Right ventricle myocardium superior (tissue), 1 donor: ENCODE data around the gene NUDT11. TPM values are rescaled to one million over a fixed set of nuclear protein-coding genes. Genes with fewer than 3 reads are reported as not detected.

Experiments used
- total RNA-seq: library from RNA; stranded (reverse); fragmentation: NEBNext Ultra II Directional; extraction: Animal tissue kit (Norgen Biotek cat#: 25700); gene quantifications from one replicate; pipeline ENCODE4 v1.2.1, GENCODE V29; 2021
- donor health status: DM: no; HTN: yes; CAD: no; lungs with severe emphysema.

Gene NUDT11
- total RNA-seq, 1 donor from 2014 or later = not detected

Other genes with a start within 250 kb of the NUDT11 start
- 0.13 TPM for gene NUDT10, start 163.8 kb downstream of the NUDT11 start, total RNA-seq
- not detected for gene CENPVL3, start 122.3 kb upstream of the NUDT11 start, total RNA-seq
- gene CENPVL2, start 186.2 kb upstream of the NUDT11 start, total RNA-seq = not detected
- not detected for gene CENPVL1, start 213.9 kb upstream of the NUDT11 start, total RNA-seq
- gene GSPT2, start 246.8 kb upstream of the NUDT11 start, total RNA-seq = 6.9 TPM